ENCODE results near the gene MS4A10.

MS4A10 gene

GRCh38 chr11:60849641-60850520 lies 64.7 kb downstream of the MS4A10 start:
- no peak for DNase-seq (ENCODE audit: low read depth)

Measured in stimulated activated CD8-positive, alpha-beta memory T cell treated with anti-CD3 and anti-CD28 coated beads, Interleukin-12 subunit alpha, Interleukin-12 subunit beta, amount 100 ng/mL, for 4 hours (primary cell).